HG03442 (cell line): ENCODE measurements around the gene NDUFAF2.
"Not testable (repeated sequence)": the region's sequence is repeated elsewhere in the genome, so short reads cannot be mapped to it uniquely, and the experiment has no call there.

ENCODE experiments used
- ATAC-seq: cut with Tn5 transposase; IDR thresholded peaks from one replicate; pipeline ENCODE4 v1.9.1; 2021; ENCODE audit warnings: mild to moderate bottlenecking, moderate library complexity; ENCODE audit not compliant: unreplicated experiment

NDUFAF2 gene, protein sequence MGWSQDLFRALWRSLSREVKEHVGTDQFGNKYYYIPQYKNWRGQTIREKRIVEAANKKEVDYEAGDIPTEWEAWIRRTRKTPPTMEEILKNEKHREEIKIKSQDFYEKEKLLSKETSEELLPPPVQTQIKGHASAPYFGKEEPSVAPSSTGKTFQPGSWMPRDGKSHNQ

GRCh38 chr5:60944904-60945812 lies at the start of gene NDUFAF2, which contains the start of gene ERCC8:
Gene NDUFAF2 (plus strand): TSS chr5:60945205. CDS start chr5:60945256, 51 bp downstream.
Gene ERCC8 (minus strand): TSS chr5:60945070. CDS start chr5:60945008, 62 bp downstream.
- peak; percentile 99 for ATAC-seq

GRCh38 chr5:60896991-60897390 lies 48.0 kb upstream of the NDUFAF2 start:
- ATAC-seq, result no peak

DNA sequence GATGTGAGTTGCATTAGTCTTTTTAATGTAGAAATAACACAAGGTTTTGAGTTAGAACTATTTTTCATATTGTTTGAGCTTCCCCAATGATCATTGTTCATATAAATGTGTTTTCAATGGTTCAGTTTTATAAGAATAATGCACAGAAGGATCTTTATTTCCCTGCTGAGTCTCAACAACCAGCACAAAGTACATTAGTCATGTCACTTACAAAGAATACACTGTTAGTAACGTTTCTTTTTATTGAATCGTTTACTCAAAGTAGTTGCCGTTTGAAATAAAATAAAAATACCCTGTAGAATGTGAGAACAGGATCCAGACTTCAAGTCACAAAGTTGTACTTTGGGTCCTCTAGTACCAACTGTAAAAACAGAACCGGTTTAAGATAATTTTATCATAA lies 41.6 kb upstream of the NDUFAF2 start:
- no peak for ATAC-seq

- ATAC-seq, result no peak
Observed at GRCh38 chr5:60916646-60917045, 28.4 kb upstream of the NDUFAF2 start.

GRCh38 chr5:60918466-60918865 lies 26.5 kb upstream of the NDUFAF2 start:
- ATAC-seq, result no peak

DNA sequence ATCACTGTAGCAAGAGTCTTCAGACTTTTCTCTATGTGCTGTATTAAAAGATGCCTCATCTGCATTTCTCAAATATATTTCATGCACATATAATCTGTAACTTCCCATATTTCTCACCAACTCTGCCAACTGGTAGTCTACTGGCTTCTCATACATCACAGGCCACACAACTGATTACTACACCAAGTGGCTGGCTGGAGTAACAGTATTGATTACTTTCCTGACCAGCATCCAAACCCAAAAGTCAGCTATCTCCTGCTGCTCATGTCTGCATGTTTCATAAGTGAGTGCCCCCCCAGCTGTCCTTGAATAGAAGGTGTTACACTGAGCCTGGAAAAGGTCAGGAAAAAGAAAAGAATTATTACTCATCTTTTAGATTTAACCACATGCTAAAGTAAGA lies 17.6 kb upstream of the NDUFAF2 start:
- no peak for ATAC-seq

DNA sequence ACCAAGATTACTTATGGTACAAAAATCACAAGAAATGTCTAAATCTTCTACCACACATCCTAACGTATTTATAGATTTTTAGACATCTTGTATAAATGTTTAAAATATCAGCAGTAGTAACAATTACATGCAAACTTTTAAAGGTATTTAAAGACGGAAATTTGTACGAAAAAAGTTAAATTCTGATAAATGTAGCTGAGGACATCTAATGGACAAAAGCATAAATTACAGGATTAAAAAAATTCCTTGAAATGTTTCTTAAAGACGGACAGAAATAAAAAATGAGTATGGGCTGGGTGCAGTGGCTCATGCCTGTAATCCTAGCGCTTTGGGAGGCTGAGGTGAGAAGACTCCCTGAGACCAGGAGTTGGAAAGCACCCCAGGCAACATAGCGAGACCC lies 16.0 kb upstream of the NDUFAF2 start:
- ATAC-seq, result no peak

DNA sequence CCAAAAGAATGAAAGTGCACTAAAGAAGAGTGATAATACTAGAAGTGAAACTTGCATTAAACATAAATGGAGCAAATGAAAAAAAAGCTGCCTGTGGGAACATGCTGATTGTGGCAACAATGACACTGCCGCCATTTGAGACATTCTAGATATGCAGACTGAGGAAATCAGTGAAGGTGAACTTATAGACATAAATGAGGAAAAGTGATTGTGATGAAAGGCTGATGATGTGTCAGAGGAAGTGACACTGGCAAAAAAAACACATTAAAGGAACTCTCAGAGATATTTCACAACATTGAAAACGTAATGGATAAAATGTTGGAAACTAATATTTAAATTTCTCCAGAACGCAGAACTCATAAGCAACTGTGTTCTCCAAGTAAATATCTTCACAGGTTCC lies 1.4 kb upstream of the NDUFAF2 start:
- ATAC-seq, result no peak

GRCh38 chr5:60945813-60946187 lies 795 bp downstream of the NDUFAF2 start:
- peak; percentile 12 for ATAC-seq

DNA sequence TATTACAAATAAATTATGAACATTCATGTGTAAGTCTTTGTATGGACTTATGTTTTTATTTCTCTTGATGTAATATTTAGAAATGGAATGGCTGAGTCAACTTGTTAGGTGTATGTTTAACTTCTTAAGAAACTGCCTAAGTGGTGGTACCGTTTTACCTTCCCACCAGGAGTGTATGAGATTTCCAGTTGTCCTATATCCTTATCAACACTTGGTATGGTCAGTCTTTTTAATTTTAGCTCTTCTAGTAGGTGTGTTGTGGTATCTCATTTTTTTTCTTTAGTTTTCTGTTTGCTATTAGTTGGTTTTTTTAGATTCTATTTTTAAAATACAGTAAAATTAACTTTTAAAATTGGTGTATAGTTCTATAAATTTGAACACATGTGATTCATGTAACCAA lies 3.7 kb downstream of the NDUFAF2 start:
- ATAC-seq, result no peak

DNA sequence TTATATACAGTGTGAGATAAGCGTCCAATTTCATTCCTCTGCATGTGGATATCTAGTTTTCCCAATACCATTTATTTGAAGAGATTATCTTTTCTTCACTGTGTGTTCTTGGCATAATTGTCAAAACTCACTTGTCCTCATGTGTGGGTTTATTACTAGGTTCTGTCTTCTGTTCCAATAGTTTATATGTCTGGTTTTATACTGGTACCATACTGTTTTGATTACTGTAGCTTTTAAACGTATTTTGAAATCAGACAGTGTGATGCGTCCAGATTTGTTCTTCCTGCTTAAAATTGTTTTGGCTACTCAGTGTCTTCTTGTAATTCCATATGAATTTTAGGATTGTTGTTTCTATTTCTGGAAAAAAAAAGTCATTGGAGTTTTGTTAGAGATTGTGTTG lies 10.2 kb downstream of the NDUFAF2 start:
- ATAC-seq, result no peak

DNA sequence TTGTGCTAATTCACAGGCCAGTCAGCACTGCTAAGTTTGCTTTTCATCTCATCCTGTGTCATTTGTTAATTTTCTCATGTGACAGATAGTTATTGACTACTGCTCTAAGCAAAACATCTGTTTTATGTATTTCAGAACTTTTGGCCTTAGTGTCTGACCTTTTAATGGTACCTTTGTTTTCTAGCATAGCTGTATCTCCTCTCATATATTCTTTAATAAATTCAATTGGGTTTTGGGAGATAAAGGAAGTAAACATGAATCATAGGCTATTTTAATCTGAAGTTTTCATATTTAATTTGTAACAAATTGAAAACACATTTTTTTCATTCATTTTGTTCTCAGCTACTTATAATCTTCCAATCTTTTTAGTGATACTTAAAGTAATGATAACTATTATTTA lies 13.1 kb downstream of the NDUFAF2 start:
- ATAC-seq, result no peak

DNA sequence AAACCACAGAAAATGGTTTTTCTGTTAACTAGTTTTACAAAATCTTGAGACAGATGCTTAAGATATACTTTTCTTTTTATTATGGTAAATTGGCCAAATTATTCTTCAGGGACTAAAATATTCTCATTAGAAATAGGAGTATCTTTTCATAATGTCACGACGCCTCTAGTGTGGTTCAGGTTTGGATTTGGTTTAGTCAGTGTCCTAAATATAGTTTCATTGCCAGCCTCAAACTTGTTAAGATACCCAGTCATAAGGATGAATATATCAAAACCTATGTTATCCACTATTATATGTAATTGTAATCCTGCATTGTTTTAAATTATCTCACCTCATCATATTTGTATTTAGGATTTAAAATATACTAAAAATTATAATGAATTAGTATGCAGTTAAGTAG lies 13.7 kb downstream of the NDUFAF2 start:
- no peak for ATAC-seq

GRCh38 chr5:60959156-60959555 lies 14.2 kb downstream of the NDUFAF2 start:
- ATAC-seq, result no peak

- no peak for ATAC-seq
Observed at GRCh38 chr5:60960591-60960990, 15.6 kb downstream of the NDUFAF2 start.

GRCh38 chr5:60961685-60962084 lies 16.7 kb downstream of the NDUFAF2 start:
- no peak for ATAC-seq

DNA sequence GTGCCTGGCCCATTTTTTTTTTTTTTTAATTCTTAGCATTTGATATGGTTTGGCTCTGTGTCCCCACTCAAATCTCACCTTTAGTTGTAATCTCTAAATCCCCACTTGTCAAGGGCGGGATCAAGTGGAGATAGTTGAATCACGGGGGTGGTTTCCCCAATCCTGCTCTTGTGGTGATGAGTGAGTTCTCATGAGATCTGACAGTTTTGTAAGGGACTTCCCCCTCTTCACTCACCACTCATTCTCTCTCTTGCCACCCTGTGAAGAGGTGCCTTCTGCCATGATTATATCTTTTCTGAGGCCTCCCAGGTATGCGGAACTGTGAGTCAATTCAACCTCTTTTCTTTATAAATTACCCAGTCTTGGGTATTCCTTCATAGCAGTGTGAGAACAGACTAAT lies 27.2 kb downstream of the NDUFAF2 start:
- no peak for ATAC-seq

DNA sequence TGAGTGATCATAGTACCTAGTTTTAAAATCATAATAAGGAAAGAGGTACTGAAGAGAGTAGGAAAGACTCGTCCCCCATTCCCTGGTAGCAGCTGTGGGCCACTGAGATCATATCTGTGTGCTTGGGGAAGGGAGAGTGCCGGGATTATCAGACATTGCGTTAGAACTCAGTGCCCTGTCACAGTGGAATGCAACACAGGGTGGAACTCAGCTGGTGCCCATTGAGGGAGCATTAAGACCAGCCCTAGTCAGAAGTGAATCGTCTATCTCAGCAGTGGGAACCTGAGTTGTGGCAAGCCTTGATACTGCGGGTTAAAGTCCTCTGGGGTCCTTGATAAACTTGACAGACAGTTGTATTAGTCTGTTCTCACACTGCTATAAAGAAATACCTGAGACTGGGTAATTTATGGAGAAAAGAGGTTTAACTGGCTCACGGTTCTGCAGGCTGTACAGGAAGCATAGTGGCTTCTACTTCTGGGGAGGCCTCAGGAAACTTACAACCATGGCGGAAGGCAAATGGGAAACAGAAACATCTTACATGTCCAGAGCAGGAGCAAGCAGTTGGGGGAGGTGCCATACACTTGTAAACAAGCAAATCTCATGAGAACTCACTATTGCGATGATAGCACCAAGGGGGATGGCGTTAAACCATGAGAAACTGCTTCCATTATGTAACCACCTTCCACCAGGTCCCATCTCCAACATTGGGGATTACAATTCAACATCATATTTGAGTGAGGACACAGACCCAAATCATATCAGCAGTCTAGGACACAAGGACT lies 33.1 kb downstream of the NDUFAF2 start:
- no peak for ATAC-seq

- ATAC-seq, result no peak
Observed at GRCh38 chr5:60978968-60979367, 34.0 kb downstream of the NDUFAF2 start.

- ATAC-seq, result no peak
Observed at GRCh38 chr5:60980511-60980910, 35.5 kb downstream of the NDUFAF2 start.

DNA sequence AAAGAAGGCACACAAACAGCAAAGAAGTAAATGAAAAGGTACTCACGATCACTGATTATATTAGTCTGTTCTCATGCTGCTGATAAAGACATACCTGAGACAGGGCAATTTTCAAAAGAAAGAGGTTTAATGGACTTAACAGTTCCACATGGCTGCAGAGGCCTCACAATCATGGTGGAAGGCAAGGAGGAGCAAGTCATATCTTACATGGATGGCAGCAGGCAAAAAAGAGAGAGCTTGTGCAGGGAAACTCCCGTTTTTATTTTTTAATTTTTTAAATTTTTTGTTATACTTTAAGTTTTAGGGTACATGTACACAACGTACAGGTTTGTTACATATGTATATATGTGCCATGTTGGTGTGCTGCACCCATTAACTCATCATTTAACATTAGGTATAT lies 37.1 kb downstream of the NDUFAF2 start:
- ATAC-seq, result not testable (repeated sequence)

DNA sequence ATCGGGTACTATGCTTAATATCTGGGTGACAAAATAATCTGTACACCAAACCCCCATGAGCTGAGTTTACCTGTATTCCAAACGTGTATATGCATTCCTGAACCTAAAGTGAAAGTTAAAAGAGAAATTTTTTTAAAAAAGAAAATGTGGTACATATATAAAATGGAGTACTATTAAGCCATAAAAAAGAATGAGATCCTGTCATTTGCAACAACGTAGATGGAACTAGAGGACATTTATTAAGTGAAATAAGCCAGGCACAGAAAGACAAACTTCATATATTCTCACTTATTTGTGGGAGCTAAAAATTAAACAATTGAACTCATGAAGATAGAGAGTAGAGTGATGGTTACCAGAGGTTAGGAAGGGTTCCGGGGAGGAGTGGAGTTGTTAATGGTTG lies 44.8 kb downstream of the NDUFAF2 start:
- ATAC-seq, result no peak
